Activated naive CD8-positive, alpha-beta T cell treated with anti-CD3 and anti-CD28 coated beads, Interleukin-2, amount 50 U/mL, for 24 hours (primary cell): ENCODE data around the gene TRIAP1.
"Not testable (repeated sequence)": the region's sequence is repeated elsewhere in the genome, so short reads cannot be mapped to it uniquely, and the experiment has no call there.

ENCODE experiments used
- ATAC-seq: fragments of 150-1000 bp; cut with Tn5 transposase; one replicate; pipeline ENCODE4 v1.10.0; 2021
- DNase-seq: peaks from one replicate; pipeline ENCODE4 v3.0.0; 2021
- H3K27ac Mint-ChIP-seq: one replicate; pipeline ENCODE4 v1.8.0; 2021; ENCODE audit warnings: mild to moderate bottlenecking, mixed read lengths
- H3K27me3 Mint-ChIP-seq: one replicate; pipeline ENCODE4 v1.8.0; 2021; ENCODE audit warnings: mixed read lengths
- H3K36me3 Mint-ChIP-seq: one replicate; pipeline ENCODE4 v1.8.0; 2021; ENCODE audit warnings: low read depth, mixed read lengths
- H3K4me1 Mint-ChIP-seq: one replicate; pipeline ENCODE4 v1.8.0; 2021; ENCODE audit warnings: mixed read lengths
- H3K4me3 Mint-ChIP-seq: one replicate; pipeline ENCODE4 v1.8.0; 2021; ENCODE audit warnings: mild to moderate bottlenecking, moderate library complexity, mixed read lengths
- H3K9me3 Mint-ChIP-seq: one replicate; pipeline ENCODE4 v1.8.0; 2021; ENCODE audit warnings: mixed read lengths

Gene TRIAP1

GRCh38 chr12:120457133-120457532, 10.9 kb upstream of the TRIAP1 start:
- H3K4me3 Mint-ChIP-seq: no peak overlapping the region
- no peaks in the 10 kb centered on the region for H3K27me3 Mint-ChIP-seq
- no peaks in the 10 kb centered on the region for H3K4me1 Mint-ChIP-seq
- no peak for ATAC-seq
- H3K36me3 Mint-ChIP-seq: peaks cover 51% of the 10 kb centered on the region
- peak overlapping the region; percentile 13 for H3K27ac Mint-ChIP-seq
- no peaks in the 10 kb centered on the region for H3K9me3 Mint-ChIP-seq
- no peak for DNase-seq

- H3K36me3 Mint-ChIP-seq: peaks cover 43% of the 10 kb centered on the region
- H3K4me1 Mint-ChIP-seq: peaks cover 5% of the 10 kb centered on the region
- H3K4me3 Mint-ChIP-seq: no peak overlapping the region
- DNase-seq: no peak
- no peaks in the 10 kb centered on the region for H3K27me3 Mint-ChIP-seq
- no peaks in the 10 kb centered on the region for H3K9me3 Mint-ChIP-seq
- H3K27ac Mint-ChIP-seq: no peak overlapping the region
- ATAC-seq: no peak
Observed at GRCh38 chr12:120455302-120455701, 9.1 kb upstream of the TRIAP1 start.

- Mint-ChIP-seq H3K4me3 (no peak overlapping the region), H3K9me3 (no peaks in the 10 kb centered on the region), H3K27ac (no peak overlapping the region), H3K36me3 (peaks cover 40% of the 10 kb centered on the region), H3K4me1 (peaks cover 10% of the 10 kb centered on the region), H3K27me3 (no peaks in the 10 kb centered on the region)
- ATAC-seq (peak; percentile 81), DNase-seq (no peak)
Observed at GRCh38 chr12:120453977-120454376, 7.8 kb upstream of the TRIAP1 start.

GRCh38 chr12:120453060-120453750, 7.0 kb upstream of the TRIAP1 start:
- ATAC-seq: no peak
- H3K4me3 Mint-ChIP-seq: no peak overlapping the region

GRCh38 chr12:120452524-120452923, 6.3 kb upstream of the TRIAP1 start:
- H3K4me1 Mint-ChIP-seq: peaks cover 21% of the 10 kb centered on the region
- not testable (repeated sequence) for H3K9me3 Mint-ChIP-seq, ATAC-seq, H3K27ac Mint-ChIP-seq, DNase-seq, H3K4me3 Mint-ChIP-seq, H3K27me3 Mint-ChIP-seq
- H3K36me3 Mint-ChIP-seq: peaks cover 34% of the 10 kb centered on the region

More at GRCh38 chr12:120453060-120453750, 7.0 kb upstream of the TRIAP1 start:
- Mint-ChIP-seq H3K9me3 (no peaks in the 10 kb centered on the region), H3K27me3 (no peaks in the 10 kb centered on the region), H3K36me3 (peaks cover 34% of the 10 kb centered on the region), H3K27ac (no peak overlapping the region), H3K4me1 (peaks cover 14% of the 10 kb centered on the region)
- DNase-seq: no peak

GRCh38 chr12:120447992-120448391, 1.8 kb upstream of the TRIAP1 start:
- DNase-seq (no peak), ATAC-seq (no peak)
- H3K36me3 Mint-ChIP-seq: peaks cover 32% of the 10 kb centered on the region
- H3K9me3 Mint-ChIP-seq: no peaks in the 10 kb centered on the region
- peaks cover 49% of the 10 kb centered on the region for H3K4me1 Mint-ChIP-seq
- peaks cover 2% of the 10 kb centered on the region for H3K27me3 Mint-ChIP-seq
- H3K4me3 Mint-ChIP-seq: peak overlapping the region; percentile 99
- H3K27ac Mint-ChIP-seq: peak overlapping the region; percentile 27

- H3K9me3 Mint-ChIP-seq, DNase-seq, H3K27me3 Mint-ChIP-seq, ATAC-seq: not testable (repeated sequence)
- Mint-ChIP-seq H3K4me1 (peaks cover 47% of the 10 kb centered on the region), H3K36me3 (peaks cover 31% of the 10 kb centered on the region), H3K4me3 (peak overlapping the region; percentile 99), H3K27ac (peak overlapping the region; percentile 100)
Observed at GRCh38 chr12:120446844-120447178, 627 bp upstream of the TRIAP1 start.

- Mint-ChIP-seq H3K4me1 (peaks cover 53% of the 10 kb centered on the region), H3K27me3 (peaks cover 2% of the 10 kb centered on the region), H3K9me3 (no peaks in the 10 kb centered on the region), H3K27ac (peak overlapping the region; percentile 31), H3K36me3 (peaks cover 44% of the 10 kb centered on the region), H3K4me3 (peak overlapping the region; percentile 99)
- no peak for DNase-seq
- no peak for ATAC-seq
Observed at GRCh38 chr12:120444676-120445075, 1.5 kb downstream of the TRIAP1 start.

- H3K4me1 Mint-ChIP-seq: peaks cover 32% of the 10 kb centered on the region
- DNase-seq: peak; percentile 79
- ATAC-seq: peak; percentile 44
- H3K4me3 Mint-ChIP-seq: peak overlapping the region; percentile 61
- no peak overlapping the region for H3K27ac Mint-ChIP-seq
- H3K9me3 Mint-ChIP-seq: no peaks in the 10 kb centered on the region
- peaks cover 3% of the 10 kb centered on the region for H3K27me3 Mint-ChIP-seq
- H3K36me3 Mint-ChIP-seq: peaks cover 40% of the 10 kb centered on the region
Observed at GRCh38 chr12:120439646-120440247, 6.4 kb downstream of the TRIAP1 start.

GRCh38 chr12:120438495-120439198, 7.5 kb downstream of the TRIAP1 start:
- H3K9me3 Mint-ChIP-seq: no peaks in the 10 kb centered on the region
- H3K36me3 Mint-ChIP-seq: peaks cover 32% of the 10 kb centered on the region
- H3K27me3 Mint-ChIP-seq: peaks cover 3% of the 10 kb centered on the region
- H3K4me3 Mint-ChIP-seq: peak overlapping the region; percentile 92
- DNase-seq (no peak), ATAC-seq (no peak)
- peak overlapping the region; percentile 92 for H3K27ac Mint-ChIP-seq
- H3K4me1 Mint-ChIP-seq: peaks cover 22% of the 10 kb centered on the region

- H3K4me3 Mint-ChIP-seq: peak within 1 kb of the TSS; percentile 92
- DNase-seq (peak; percentile 97), ATAC-seq (peak; percentile 98)
- peaks cover 27% of the 10 kb centered on the region for H3K36me3 Mint-ChIP-seq
- H3K4me1 Mint-ChIP-seq: peaks cover 26% of the 10 kb centered on the region
- no peaks in the 10 kb centered on the region for H3K9me3 Mint-ChIP-seq
- peaks cover 3% of the 10 kb centered on the region for H3K27me3 Mint-ChIP-seq
- peak within 1 kb of the TSS; percentile 92 for H3K27ac Mint-ChIP-seq
Observed at GRCh38 chr12:120437735-120438494, 8.3 kb downstream of the TRIAP1 start, which contains the start of gene COX6A1. Gene COX6A1 (plus strand): TSS chr12:120438113. CDS start chr12:120438127, 14 bp downstream.

GRCh38 chr12:120432772-120433525, 13.2 kb downstream of the TRIAP1 start:
- H3K9me3 Mint-ChIP-seq: no peaks in the 10 kb centered on the region
- no peak overlapping the region for H3K27ac Mint-ChIP-seq
- ATAC-seq: no peak
- no peaks in the 10 kb centered on the region for H3K36me3 Mint-ChIP-seq
- no peak for DNase-seq
- peaks cover 5% of the 10 kb centered on the region for H3K27me3 Mint-ChIP-seq
- H3K4me1 Mint-ChIP-seq: peaks cover 25% of the 10 kb centered on the region
- H3K4me3 Mint-ChIP-seq: no peak overlapping the region

GRCh38 chr12:120429368-120429767, 16.8 kb downstream of the TRIAP1 start:
- Mint-ChIP-seq H3K4me1 (peaks cover 18% of the 10 kb centered on the region), H3K4me3 (no peak overlapping the region), H3K9me3 (no peaks in the 10 kb centered on the region), H3K36me3 (no peaks in the 10 kb centered on the region), H3K27ac (no peak overlapping the region), H3K27me3 (peaks cover 5% of the 10 kb centered on the region)
- ATAC-seq: no peak
- no peak for DNase-seq
